GM12878 (cell line): Measurements from ENCODE around the gene SLC39A11. TPM values are rescaled to one million over a fixed set of nuclear protein-coding genes. Genes with fewer than 3 reads are reported as not detected.

Source experiments
- ATAC-seq: fragments of 200-7000 bp; cut with Tn5 transposase; 3 replicates; pipeline ENCODE4 v1.9.1; 2020; ENCODE audit warnings: mild to moderate bottlenecking, moderate library complexity
- BruUV-seq: library from RNA; stranded (reverse); fragments of 400-500 nt; replicated peaks from 2 replicates; lab custom pipeline; 2021; lab: Mats Ljungman, UMichigan
- CTCF ChIA-PET: fragments of 300-600 bp; sonication (Branson Sonifier 250); formaldehyde crosslinking; extraction: SDS; loops from one replicate; lab custom pipeline; 2021; ENCODE audit warnings: inconsistent platforms; lab: Yijun Ruan, JAX
- POLR2A ChIA-PET: fragments of 350-600 bp; formaldehyde crosslinking; extraction: SDS; loops from one replicate; lab custom pipeline; 2021; ENCODE audit warnings: inconsistent platforms; lab: Charles Lee
- RAD21 ChIA-PET: fragments of 300-600 bp; sonication (Branson Sonifier 250); formaldehyde crosslinking; loops from one replicate; lab custom pipeline; 2023; ENCODE audit warnings: antibody characterized with exemption; ENCODE audit not compliant: unreplicated experiment; lab: Charles Lee
- SMC1A ChIA-PET: fragments of 300-600 bp; sonication (Branson Sonifier 250); formaldehyde crosslinking; loops from one replicate; lab custom pipeline; 2023; ENCODE audit not compliant: unreplicated experiment, uncharacterized antibody; lab: Charles Lee
- DNase-seq: peaks from one replicate; pipeline ENCODE4 v3.0.0-alpha.2; 2011; ENCODE audit warnings: low read depth, low spot score
- FAIRE-seq: peaks from 3 replicates; lab custom pipeline; 2011; peaks lifted over from hg19 to GRCh38; lab: Jason Lieb, UNC
- H2AFZ ChIP-seq: 2 replicates; pipeline ENCODE4 v1.6.0; 2011; ENCODE audit warnings: low read depth, low read length, control low read depth; ENCODE audit not compliant: control insufficient read depth
- H3K27ac ChIP-seq: 2 replicates; pipeline ENCODE4 v1.5.1; 2011; ENCODE audit warnings: control low read depth; ENCODE audit not compliant: control insufficient read depth, insufficient read depth
- H3K27me3 ChIP-seq, 2 experiments: replicated peaks in 1 of 2; 2 replicates each; pipeline versions ENCODE4 v1.6.0 to v1.6.1; 2011; ENCODE audit warnings: low read length in 1 of 2; ENCODE audit not compliant: control insufficient read depth in 2 of 2, insufficient read depth in 2 of 2
- H3K36me3 ChIP-seq, 2 experiments: 2 replicates each; pipeline ENCODE4 v1.5.1; 2011; ENCODE audit warnings: low read length in 1 of 2; ENCODE audit not compliant: control insufficient read depth in 2 of 2, insufficient read depth in 2 of 2
- H3K4me1 ChIP-seq: 2 replicates; pipeline ENCODE4 v1.6.1; 2011; ENCODE audit warnings: mild to moderate bottlenecking, low read length, moderate library complexity, mixed read lengths; ENCODE audit not compliant: control insufficient read depth, insufficient read depth
- H3K4me2 ChIP-seq: 2 replicates; pipeline ENCODE4 v1.6.0; 2011; ENCODE audit warnings: control low read depth; ENCODE audit not compliant: control insufficient read depth, insufficient read depth
- H3K4me3 ChIP-seq: fragments of 200-600 bp; sonication (generic); 2 replicates; pipeline ENCODE4 v1.5.1; 2016
- H3K79me2 ChIP-seq: 2 replicates; pipeline ENCODE4 v1.6.0; 2011; ENCODE audit warnings: low read length; ENCODE audit not compliant: control insufficient read depth, insufficient read depth
- H3K9ac ChIP-seq: 2 replicates; pipeline ENCODE4 v1.8.0; 2011; ENCODE audit warnings: low read length, control low read depth, mixed read lengths; ENCODE audit not compliant: control insufficient read depth, insufficient read depth
- H3K9me3 ChIP-seq: replicated peaks from 3 replicates; pipeline ENCODE4 v1.5.1; 2011; ENCODE audit warnings: mild to moderate bottlenecking, low read length; ENCODE audit not compliant: control insufficient read depth, insufficient read depth
- H4K20me1 ChIP-seq: 2 replicates; pipeline ENCODE4 v1.6.0; 2011; ENCODE audit not compliant: control insufficient read depth, insufficient read depth
- BCL11A ChIP-seq: IDR thresholded peaks from 2 replicates; pipeline ENCODE4 v1.6.1; 2011; ENCODE audit warnings: low read depth, low read length
- BHLHE40 ChIP-seq, 2 experiments: fragments of 450-650 bp in 1 of 2; IDR thresholded peaks; 2 replicates each; pipeline ENCODE4 v1.6.1; 2011 to 2017; ENCODE audit warnings: low read depth in 2 of 2, borderline replicate concordance in 1 of 2, improper control_type of control experiment in 1 of 2, low read length in 1 of 2, mild to moderate bottlenecking in 1 of 2
- CBX5 ChIP-seq: sonication (generic); IDR thresholded peaks from 2 replicates; pipeline ENCODE4 v1.6.1; 2016; ENCODE audit warnings: low read depth, moderate library complexity, mild to moderate bottlenecking, inconsistent platforms
- FOXK2 ChIP-seq: fragments of 450-650 bp; IDR thresholded peaks from 2 replicates; pipeline ENCODE4 v1.6.1; 2017; ENCODE audit warnings: mild to moderate bottlenecking, moderate library complexity
- GABPA ChIP-seq: IDR thresholded peaks from 2 replicates; pipeline ENCODE4 v1.6.1; 2014; ENCODE audit warnings: antibody characterized with exemption, low read depth, mild to moderate bottlenecking, inconsistent platforms
- HDAC6 ChIP-seq: fragments of 200-600 bp; sonication (generic); IDR thresholded peaks from one replicate; pipeline ENCODE4 v1.8.0; 2017; ENCODE audit warnings: antibody characterized with exemption; ENCODE audit not compliant: unreplicated experiment
- NFYB ChIP-seq: IDR thresholded peaks from 2 replicates; pipeline ENCODE4 v1.6.1; 2011; ENCODE audit warnings: low read depth, mild to moderate bottlenecking, low read length, improper control_type of control experiment, moderate library complexity; ENCODE audit not compliant: insufficient read depth
- NRF1 ChIP-seq: conservative IDR thresholded peaks from 2 replicates; pipeline ENCODE4 v1.6.1; 2011; ENCODE audit warnings: mild to moderate bottlenecking, low read depth, low read length, improper control_type of control experiment
- PAX5 ChIP-seq: IDR thresholded peaks from 2 replicates; pipeline ENCODE4 v1.6.1; 2011; ENCODE audit warnings: low read depth, low read length, borderline replicate concordance
- SIX5 ChIP-seq: IDR thresholded peaks from 2 replicates; pipeline ENCODE4 v1.6.1; 2011; ENCODE audit warnings: mild to moderate bottlenecking, low read depth, low read length, moderate library complexity; ENCODE audit not compliant: severe bottlenecking
- SUPT20H ChIP-seq: IDR thresholded peaks from 2 replicates; pipeline ENCODE4 v1.6.1; 2011; ENCODE audit warnings: low read depth, mild to moderate bottlenecking, low read length, moderate library complexity, borderline replicate concordance; ENCODE audit not compliant: control insufficient read depth
- TAF1 ChIP-seq: IDR thresholded peaks from 2 replicates; pipeline ENCODE4 v1.6.1; 2011; ENCODE audit warnings: mild to moderate bottlenecking, low read depth, low read length, borderline replicate concordance
- ZBED1 ChIP-seq: IDR thresholded peaks from 2 replicates; pipeline ENCODE4 v1.6.1; 2016; ENCODE audit warnings: borderline replicate concordance
- WGBS: methylation state at CpG from one replicate; pipeline ENCODE4 v1.1.6; 2016; ENCODE audit warnings: low lambda C conversion rate; ENCODE audit not compliant: insufficient replicate concordance, insufficient coverage; ENCODE audit errors: missing lambda C conversion rate; 5-methylcytosine and 5-hydroxymethylcytosine counted together
- in situ Hi-C: fragments of 300-500 bp; cut with MboI; formaldehyde crosslinking; loops from 9 replicates; pipeline ENCODE4 v1.14.3; 2018; ENCODE audit warnings: mixed read lengths
- intact Hi-C: fragments of 100-400 bp; cut with micrococcal nuclease; formaldehyde crosslinking; loops from one replicate; pipeline ENCODE4 v1.14.2; 2022; ENCODE audit not compliant: unreplicated experiment
- polyA plus RNA-seq, 11 experiments: library from polyadenylated mRNA; depleted of rRNA in 4 of 11; unstranded in 6 of 11; stranded (reverse) in 5 of 11; fragments of >200 nt; fragmentation: Nextera tagmentation in 4 of 11; fragmentation: Illumina TruSeq in 1 of 11; extraction: Ambion mirVana in 4 of 11; extraction: Trizol in 1 of 11; gene quantifications; 1 replicate in 1 of 11; 2 replicates in 10 of 11; pipeline versions ENCODE4 v1.2.1 to v1.2.3, GENCODE V29; 2011 to 2016; ENCODE audit warnings: inconsistent platforms in 2 of 11, missing spikeins in 2 of 11, low read depth in 1 of 11
- total RNA-seq, 4 experiments: library from RNA; depleted of rRNA in 3 of 4; stranded (reverse); fragments of >200 nt in 3 of 4; fragmentation: Illumina TruSeq in 1 of 4; extraction: Trizol in 1 of 4; gene quantifications; 2 replicates each; pipeline versions ENCODE4 v1.2.1 to v1.2.3, GENCODE V29; 2013 to 2021
- TF ChIP-seq, protein P1 (sequence below): fragments of 450-650 bp; formaldehyde crosslinking; IDR thresholded peaks from 2 replicates; pipeline ENCODE4 v1.4.0; 2020; ENCODE audit warnings: mild to moderate bottlenecking, moderate library complexity
- TF ChIP-seq, protein P2 (sequence below): fragments of 450-650 bp; IDR thresholded peaks from 2 replicates; pipeline ENCODE4 v1.6.1; 2016; ENCODE audit warnings: mild to moderate bottlenecking
- TF ChIP-seq, protein P3 (sequence below): IDR thresholded peaks from 2 replicates; pipeline ENCODE4 v1.6.1; 2012; ENCODE audit warnings: low read depth, low read length, improper control_type of control experiment

The SLC39A11 gene
- total and polyA plus RNA-seq, 10 of the 15 experiments (the other 5 are each of a cell fraction or from before 2014, with no cell fraction given): 8.6 to 23.8 (median 14.0) TPM

DNA sequence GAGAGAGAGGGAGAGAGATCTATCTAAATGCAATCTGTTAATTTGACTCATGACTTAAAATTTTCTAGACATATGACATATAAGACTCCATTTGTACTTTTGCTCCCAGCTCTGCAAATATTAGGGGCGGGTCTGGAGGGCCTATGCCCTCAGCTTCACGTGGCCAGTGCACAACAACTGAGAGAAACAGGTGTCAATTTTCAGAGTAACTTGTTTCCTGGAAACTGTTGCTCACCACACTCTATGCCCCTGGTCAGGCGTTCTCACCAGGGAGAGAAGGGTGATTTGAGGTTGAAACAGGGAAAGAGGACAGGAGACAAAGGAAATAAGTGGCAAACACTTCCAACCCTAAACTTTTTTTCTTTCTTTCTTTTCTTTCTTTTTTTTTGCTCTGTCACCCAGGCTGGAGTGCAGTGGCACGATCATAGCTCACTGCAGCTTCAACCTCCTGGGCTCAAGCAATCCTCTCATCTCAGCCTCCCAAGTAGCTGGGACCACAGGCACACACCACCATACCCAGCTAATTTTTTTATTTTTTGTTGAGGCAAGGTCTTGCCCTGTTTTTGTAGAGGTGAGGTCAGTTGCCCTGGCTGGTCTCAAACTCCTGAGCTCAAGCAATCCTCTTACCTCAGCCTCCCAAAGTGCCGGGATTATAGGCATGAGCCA lies 270.0 kb downstream of the SLC39A11 start (continued):
- TF ChIP-seq, protein P1, sequence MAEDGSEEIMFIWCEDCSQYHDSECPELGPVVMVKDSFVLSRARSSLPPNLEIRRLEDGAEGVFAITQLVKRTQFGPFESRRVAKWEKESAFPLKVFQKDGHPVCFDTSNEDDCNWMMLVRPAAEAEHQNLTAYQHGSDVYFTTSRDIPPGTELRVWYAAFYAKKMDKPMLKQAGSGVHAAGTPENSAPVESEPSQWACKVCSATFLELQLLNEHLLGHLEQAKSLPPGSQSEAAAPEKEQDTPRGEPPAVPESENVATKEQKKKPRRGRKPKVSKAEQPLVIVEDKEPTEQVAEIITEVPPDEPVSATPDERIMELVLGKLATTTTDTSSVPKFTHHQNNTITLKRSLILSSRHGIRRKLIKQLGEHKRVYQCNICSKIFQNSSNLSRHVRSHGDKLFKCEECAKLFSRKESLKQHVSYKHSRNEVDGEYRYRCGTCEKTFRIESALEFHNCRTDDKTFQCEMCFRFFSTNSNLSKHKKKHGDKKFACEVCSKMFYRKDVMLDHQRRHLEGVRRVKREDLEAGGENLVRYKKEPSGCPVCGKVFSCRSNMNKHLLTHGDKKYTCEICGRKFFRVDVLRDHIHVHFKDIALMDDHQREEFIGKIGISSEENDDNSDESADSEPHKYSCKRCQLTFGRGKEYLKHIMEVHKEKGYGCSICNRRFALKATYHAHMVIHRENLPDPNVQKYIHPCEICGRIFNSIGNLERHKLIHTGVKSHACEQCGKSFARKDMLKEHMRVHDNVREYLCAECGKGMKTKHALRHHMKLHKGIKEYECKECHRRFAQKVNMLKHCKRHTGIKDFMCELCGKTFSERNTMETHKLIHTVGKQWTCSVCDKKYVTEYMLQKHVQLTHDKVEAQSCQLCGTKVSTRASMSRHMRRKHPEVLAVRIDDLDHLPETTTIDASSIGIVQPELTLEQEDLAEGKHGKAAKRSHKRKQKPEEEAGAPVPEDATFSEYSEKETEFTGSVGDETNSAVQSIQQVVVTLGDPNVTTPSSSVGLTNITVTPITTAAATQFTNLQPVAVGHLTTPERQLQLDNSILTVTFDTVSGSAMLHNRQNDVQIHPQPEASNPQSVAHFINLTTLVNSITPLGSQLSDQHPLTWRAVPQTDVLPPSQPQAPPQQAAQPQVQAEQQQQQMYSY: no peak
- TF ChIP-seq NRF1 (no peak), HDAC6 (no peak)

DNA sequence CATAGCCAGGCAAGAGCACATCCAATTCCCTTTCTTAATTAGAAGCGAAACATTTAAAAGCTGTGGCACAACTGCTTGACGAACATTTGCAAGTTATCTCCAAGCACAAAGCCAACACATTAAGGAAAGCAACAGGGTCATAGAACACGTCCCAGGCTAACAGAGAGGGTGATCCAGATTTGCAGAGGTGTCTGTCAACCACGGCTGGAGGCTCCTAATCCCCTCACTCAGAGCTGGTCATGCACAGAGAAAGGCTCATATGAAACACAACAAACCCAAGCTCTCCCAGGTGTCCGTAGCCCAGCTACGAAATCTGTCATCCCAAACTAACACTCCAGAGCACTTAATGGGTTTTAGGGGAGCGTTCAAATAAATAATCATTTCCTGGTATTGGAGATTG lies 276.1 kb downstream of the SLC39A11 start:
- H3K4me2 ChIP-seq: no peak overlapping the region
- no peaks in the 10 kb centered on the region for H4K20me1 ChIP-seq
- intact Hi-C loops (no loop called here), in situ Hi-C loops (no loop called here)
- no peak for DNase-seq
- no peaks in the 10 kb centered on the region for H3K79me2 ChIP-seq
- H3K4me3 ChIP-seq: no peak overlapping the region
- H3K27me3 ChIP-seq: no peaks in the 10 kb centered on the region
- SMC1A ChIA-PET: interaction anchor here (0.7 kb wide), 1 partner anchor 68 kb away, joined by 3 read pairs; no protein-coding TSS in a partner anchor
- BruUV-seq: no TSS peak
- no peak for ATAC-seq
- no peak overlapping the region for H3K9ac ChIP-seq
- CTCF ChIA-PET: no interaction called here
- no peak for TF ChIP-seq FOXK2
- TF ChIP-seq BCL11A: no peak
- no peak for TF ChIP-seq SIX5
- TF ChIP-seq, protein P2, sequence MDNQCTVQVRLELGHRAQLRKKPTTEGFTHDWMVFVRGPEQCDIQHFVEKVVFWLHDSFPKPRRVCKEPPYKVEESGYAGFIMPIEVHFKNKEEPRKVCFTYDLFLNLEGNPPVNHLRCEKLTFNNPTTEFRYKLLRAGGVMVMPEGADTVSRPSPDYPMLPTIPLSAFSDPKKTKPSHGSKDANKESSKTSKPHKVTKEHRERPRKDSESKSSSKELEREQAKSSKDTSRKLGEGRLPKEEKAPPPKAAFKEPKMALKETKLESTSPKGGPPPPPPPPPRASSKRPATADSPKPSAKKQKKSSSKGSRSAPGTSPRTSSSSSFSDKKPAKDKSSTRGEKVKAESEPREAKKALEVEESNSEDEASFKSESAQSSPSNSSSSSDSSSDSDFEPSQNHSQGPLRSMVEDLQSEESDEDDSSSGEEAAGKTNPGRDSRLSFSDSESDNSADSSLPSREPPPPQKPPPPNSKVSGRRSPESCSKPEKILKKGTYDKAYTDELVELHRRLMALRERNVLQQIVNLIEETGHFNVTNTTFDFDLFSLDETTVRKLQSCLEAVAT: no peak
- no peak for TF ChIP-seq TAF1
- TF ChIP-seq NFYB: no peak
- TF ChIP-seq SUPT20H: no peak
- no peak for TF ChIP-seq GABPA
- TF ChIP-seq ZBED1: no peak
- TF ChIP-seq, protein P3, sequence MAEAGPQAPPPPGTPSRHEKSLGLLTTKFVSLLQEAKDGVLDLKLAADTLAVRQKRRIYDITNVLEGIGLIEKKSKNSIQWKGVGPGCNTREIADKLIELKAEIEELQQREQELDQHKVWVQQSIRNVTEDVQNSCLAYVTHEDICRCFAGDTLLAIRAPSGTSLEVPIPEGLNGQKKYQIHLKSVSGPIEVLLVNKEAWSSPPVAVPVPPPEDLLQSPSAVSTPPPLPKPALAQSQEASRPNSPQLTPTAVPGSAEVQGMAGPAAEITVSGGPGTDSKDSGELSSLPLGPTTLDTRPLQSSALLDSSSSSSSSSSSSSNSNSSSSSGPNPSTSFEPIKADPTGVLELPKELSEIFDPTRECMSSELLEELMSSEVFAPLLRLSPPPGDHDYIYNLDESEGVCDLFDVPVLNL: no peak
- TF ChIP-seq PAX5: no peak
- no peak for TF ChIP-seq CBX5
- TF ChIP-seq BHLHE40 (IDR thresholded peaks at IDR 0.05; ENCODE audit: borderline replicate concordance in 1 of 2, low read depth in 2 of 2, low read length in 1 of 2): no peak
- no peaks in the 10 kb centered on the region for H3K4me1 ChIP-seq
- no peak for FAIRE-seq
- WGBS: 85% methylated on average over 7 of the region's 7 CpGs
- no peak overlapping the region for H3K27ac ChIP-seq
- RAD21 ChIA-PET: no interaction called here
- no peaks in the 10 kb centered on the region for H3K9me3 ChIP-seq
- POLR2A ChIA-PET: no interaction called here
- H3K36me3 ChIP-seq: peaks cover 0 to 7% of the 10 kb centered on the region in 2 experiments; a peak in 1 of 4 replicates
- H2AFZ ChIP-seq: no peak overlapping the region
